ENCODE results near the gene NCOA7.

Gene NCOA7

DNA sequence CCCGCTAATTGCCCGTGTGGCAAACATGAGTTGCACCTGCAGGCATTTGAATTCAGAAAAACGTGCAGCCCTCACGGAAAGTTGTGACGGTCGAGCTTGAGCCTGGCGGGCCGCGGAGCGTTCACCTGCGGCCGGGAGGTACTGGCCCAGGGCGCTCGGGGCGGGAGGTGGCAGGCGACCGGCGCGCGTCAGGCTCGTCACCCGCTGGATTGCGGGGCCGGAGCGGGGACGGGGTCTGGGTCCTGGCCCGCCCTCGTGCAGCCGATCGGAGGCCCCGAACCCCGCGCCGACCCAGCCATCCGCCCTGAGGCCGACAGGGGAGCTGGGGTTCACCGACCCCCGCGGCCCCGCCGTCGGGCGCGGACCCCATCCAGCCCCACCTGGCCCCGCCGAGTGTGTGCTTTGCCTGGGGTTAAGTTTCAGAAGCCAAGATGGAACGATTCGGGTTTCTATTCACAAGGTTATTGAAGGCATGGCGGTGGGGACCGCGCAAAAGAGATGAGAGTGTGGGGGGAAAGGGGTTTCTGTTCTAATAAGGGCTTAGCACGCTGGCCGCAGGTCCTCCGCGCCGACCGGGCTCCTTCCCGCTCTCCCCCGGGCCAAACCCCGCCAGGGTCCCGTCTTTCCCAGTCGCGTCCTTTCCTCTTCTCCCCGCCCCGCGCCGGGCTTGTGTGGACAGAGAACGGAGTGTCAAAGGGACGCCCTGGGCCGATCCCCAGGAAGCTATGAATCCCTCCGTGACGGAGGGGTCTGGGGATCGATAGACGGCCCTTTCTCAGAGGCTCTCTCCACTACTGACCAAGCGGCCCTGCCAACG is 43.0 kb upstream of the NCOA7 start:
- H3K4me1 ChIP-seq (ENCODE audit: insufficient read depth, low read length) = peaks cover 61% of the 10 kb centered on the region
- under 1% methylated on average over 76 of the region's 76 CpGs for WGBS
- no peaks in the 10 kb centered on the region for H3K36me3 ChIP-seq (ENCODE audit: insufficient read depth, low read length)
- H3K4me3 ChIP-seq (ENCODE audit: low read length) = peak overlapping the region; percentile 82
- H3K9ac ChIP-seq (ENCODE audit: low read depth, low read length) = peak overlapping the region; percentile 40
- no peak overlapping the region for H3K27ac ChIP-seq (ENCODE audit: low read depth, low read length)
- no peaks in the 10 kb centered on the region for H3K9me3 ChIP-seq (ENCODE audit: insufficient read depth, low read depth, low read length)
- H3K27me3 ChIP-seq (ENCODE audit: insufficient read depth, low read length) = peaks cover 76% of the 10 kb centered on the region

DNA sequence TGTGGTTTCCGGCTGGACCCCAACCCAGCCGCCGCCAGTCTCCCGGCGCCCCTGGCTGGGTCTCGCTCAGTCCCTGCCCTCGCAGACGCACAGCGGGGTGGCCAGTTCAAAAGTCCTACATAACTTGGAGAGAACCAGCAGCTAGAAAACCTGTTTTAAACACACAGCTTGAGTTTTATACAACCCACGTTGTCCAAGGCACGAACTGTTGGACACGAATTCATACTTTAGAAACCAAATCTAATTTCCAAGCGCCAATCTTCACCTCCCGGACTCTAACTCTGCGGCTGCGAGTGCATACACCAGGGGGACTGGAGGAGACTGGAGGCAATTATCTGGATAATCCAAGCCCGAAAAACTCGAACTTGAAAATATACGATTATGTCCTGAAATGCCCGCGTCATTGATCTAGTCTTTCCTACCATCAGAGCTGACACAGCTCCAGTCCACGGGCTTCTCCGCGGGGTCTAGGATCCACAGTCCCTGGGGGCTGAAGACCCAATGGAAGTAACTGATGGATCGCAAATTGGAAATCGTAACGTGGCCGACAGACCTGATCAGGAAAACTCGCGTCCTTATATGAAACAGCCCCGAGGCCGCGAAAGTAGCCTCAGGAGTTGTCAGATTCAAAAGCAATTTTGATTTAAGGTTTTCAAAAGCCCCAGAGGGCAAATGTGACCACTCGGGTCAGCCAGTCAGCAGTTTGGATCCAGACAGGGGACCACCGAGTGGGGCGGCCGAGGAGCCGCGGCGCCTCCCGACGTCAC is 42.2 kb upstream of the NCOA7 start:
- Histone ChIP-seq H3K4me3 (ENCODE audit: low read length) (peak overlapping the region; percentile 82), H3K27me3 (ENCODE audit: insufficient read depth, low read length) (peaks cover 76% of the 10 kb centered on the region), H3K9me3 (ENCODE audit: insufficient read depth, low read depth, low read length) (no peaks in the 10 kb centered on the region), H3K27ac (ENCODE audit: low read depth, low read length) (no peak overlapping the region; the same call in 1 of the 2 replicates), H3K9ac (ENCODE audit: low read depth, low read length) (peak overlapping the region; percentile 40), H3K36me3 (ENCODE audit: insufficient read depth, low read length) (no peaks in the 10 kb centered on the region), H3K4me1 (ENCODE audit: insufficient read depth, low read length) (peaks cover 63% of the 10 kb centered on the region)
- under 1% methylated on average over 42 of the region's 42 CpGs for WGBS

DNA sequence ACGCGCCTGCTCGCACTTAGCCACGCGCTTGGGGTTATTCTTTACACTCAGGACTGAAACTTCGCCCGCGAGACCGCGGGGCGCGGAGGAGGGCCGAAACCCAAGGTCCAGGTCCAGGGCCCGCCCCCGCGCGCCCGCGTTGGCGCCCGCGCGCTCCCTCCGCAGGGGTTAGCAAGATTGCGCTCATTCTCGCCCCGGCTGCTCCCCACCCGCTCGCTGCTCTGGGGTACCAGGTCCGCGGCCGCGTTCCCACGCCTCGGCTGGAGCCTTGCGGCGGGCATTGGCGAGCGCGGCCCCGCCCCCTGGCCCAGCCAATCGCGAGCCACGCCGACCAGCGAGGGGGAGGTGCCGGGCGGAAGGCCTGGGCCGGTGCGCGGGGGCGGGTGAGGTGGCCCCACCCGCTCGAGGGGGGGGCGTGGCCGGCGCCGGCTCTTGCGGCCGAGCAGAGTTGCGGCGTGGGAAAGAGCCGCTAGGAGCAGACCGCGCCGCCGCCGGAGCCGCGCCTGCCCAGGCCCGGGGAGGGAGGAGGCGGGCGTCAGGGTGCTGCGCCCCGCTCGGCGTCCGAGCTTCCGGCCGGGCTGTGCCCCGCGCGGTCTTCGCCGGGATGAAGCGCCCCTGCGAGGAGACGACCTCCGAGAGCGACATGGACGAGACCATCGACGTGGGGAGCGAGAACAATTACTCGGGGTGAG is 41.4 kb upstream of the NCOA7 start, which contains the start of gene HEY2:
Gene HEY2 (plus strand): TSS at position 460 of the 692 bp plus-strand sequence. CDS start 145 bp downstream, at position 605.
- H3K4me1 ChIP-seq (ENCODE audit: insufficient read depth, low read length) = peaks cover 63% of the 10 kb centered on the region
- peak within 1 kb of the TSS; percentile 43 for H3K9ac ChIP-seq (ENCODE audit: low read depth, low read length)
- peaks cover 2% of the 10 kb centered on the region; the same call in 1 of the 2 replicates for H3K36me3 ChIP-seq (ENCODE audit: insufficient read depth, low read length)
- no peak within 1 kb of the TSS; the same call in 1 of the 2 replicates for H3K27ac ChIP-seq (ENCODE audit: low read depth, low read length)
- no peaks in the 10 kb centered on the region for H3K9me3 ChIP-seq (ENCODE audit: insufficient read depth, low read depth, low read length)
- peaks cover 73% of the 10 kb centered on the region for H3K27me3 ChIP-seq (ENCODE audit: insufficient read depth, low read length)
- WGBS = under 1% methylated on average over 95 of the region's 95 CpGs
- H3K4me3 ChIP-seq (ENCODE audit: low read length) = peak within 1 kb of the TSS; percentile 82

DNA sequence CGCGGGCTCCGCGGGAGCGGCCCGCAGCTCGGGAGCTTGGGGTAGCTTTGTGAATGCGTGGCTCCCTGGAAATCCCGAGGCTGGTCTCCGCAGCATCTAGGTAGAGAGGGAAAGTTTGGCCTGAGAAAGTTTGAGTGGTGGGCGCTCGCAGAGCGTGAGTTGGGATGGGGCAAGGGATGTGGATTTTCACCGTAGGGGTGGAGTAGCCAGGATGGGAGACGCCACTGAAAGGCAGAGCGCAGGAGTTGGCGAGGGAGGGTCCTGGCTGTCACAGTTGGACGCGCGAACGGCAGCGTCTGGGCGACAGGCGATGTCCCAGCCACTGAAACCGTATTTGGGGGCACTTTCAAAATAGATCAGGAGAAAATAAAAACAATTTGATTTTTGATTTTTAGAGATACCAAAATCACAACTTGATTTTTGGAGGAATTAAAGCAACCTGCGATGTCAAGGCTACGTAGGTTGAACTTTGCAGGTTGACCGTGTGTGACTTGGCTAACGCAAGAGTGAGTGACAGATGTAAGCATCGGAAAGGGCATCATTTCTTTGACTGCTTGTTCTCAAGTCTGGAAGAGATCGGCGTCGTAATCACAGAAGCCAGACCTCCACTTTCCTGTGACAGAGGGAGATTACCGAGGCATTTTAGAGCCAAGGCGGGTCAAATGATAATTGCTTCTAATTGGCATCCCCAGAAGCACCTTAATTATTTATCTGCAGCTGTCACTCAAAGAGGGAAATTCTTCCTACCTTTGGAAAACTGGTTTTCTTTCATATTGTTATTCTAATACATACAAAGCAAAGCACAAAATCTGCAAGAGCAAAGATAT is 40.7 kb upstream of the NCOA7 start:
- Histone ChIP-seq H3K4me3 (ENCODE audit: low read length) (peak overlapping the region; percentile 82), H3K4me1 (ENCODE audit: insufficient read depth, low read length) (peaks cover 63% of the 10 kb centered on the region), H3K9me3 (ENCODE audit: insufficient read depth, low read depth, low read length) (no peaks in the 10 kb centered on the region), H3K9ac (ENCODE audit: low read depth, low read length) (peak overlapping the region; percentile 43), H3K27me3 (ENCODE audit: insufficient read depth, low read length) (peaks cover 66% of the 10 kb centered on the region), H3K36me3 (ENCODE audit: insufficient read depth, low read length) (peaks cover 9% of the 10 kb centered on the region; the same call in 1 of the 2 replicates), H3K27ac (ENCODE audit: low read depth, low read length) (no peak overlapping the region; the same call in 1 of the 2 replicates)
- WGBS = under 1% methylated on average over 35 of the region's 35 CpGs

DNA sequence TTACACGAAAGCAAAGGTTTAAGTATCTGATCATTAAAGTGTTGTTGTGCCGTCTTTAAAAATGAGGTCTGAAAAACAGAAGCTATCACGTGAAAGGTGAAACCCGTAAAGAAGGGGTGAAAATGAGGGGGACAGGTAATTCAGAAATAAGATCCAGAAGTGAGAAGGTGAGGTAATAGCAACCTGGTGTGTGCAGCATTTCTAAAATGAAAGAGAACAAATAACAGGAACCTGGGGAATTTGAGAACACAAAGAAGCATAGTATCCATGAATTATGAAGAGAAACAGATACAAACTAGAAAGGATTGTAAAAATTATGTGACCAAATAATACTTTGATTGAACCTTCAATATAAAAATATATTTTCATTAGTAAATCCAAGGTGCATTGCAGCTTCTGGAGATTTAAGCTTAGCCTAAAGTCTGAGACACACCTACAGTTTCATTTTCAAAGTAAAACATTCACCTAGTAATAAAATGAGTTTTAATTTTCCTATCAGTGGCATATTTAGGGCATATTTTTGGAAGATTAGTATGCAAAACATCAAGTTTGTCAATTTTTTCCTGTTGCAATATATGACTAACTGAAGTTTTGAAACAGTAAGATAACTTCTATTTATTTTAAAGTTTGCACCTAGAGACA is 39.9 kb upstream of the NCOA7 start:
- peaks cover 17% of the 10 kb centered on the region; the same call in 1 of the 2 replicates for H3K36me3 ChIP-seq (ENCODE audit: insufficient read depth, low read length)
- H3K9me3 ChIP-seq (ENCODE audit: insufficient read depth, low read depth, low read length) = no peaks in the 10 kb centered on the region
- peak overlapping the region; percentile 82 for H3K4me3 ChIP-seq (ENCODE audit: low read length)
- H3K4me1 ChIP-seq (ENCODE audit: insufficient read depth, low read length) = peaks cover 60% of the 10 kb centered on the region
- no peak overlapping the region for H3K9ac ChIP-seq (ENCODE audit: low read depth, low read length)
- 6% methylated on average over 4 of the region's 4 CpGs for WGBS
- peaks cover 59% of the 10 kb centered on the region for H3K27me3 ChIP-seq (ENCODE audit: insufficient read depth, low read length)
- peak overlapping the region; percentile 59; the same call in 1 of the 2 replicates for H3K27ac ChIP-seq (ENCODE audit: low read depth, low read length)

DNA sequence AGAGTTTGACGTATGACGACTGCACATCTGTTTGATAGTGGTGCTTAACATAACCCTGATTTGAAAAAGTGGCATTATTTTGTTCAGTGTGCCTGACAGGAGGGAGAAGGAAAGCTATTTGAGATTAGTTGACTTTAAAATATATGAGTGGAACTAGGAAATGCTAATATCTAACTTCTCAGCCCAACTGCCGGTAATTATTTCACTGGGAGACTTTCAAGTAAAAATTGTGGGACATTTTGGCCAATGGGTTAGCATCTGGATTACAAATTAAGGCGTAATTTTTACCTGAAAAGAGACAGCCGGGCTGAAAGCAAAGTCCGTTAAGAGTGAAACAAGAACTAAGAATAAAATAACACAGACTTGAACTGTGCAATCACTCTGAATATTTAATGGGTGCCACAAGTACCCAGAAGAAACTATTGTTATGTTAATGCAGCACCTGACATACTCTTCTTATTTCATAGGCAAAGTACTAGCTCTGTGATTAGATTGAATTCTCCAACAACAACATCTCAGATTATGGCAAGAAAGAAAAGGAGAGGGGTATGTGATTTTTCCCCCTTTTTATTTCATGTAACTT is 39.3 kb upstream of the NCOA7 start:
- H3K27me3 ChIP-seq (ENCODE audit: insufficient read depth, low read length) = peaks cover 52% of the 10 kb centered on the region
- H3K4me3 ChIP-seq (ENCODE audit: low read length) = peak overlapping the region; percentile 82
- H3K36me3 ChIP-seq (ENCODE audit: insufficient read depth, low read length) = peaks cover 20% of the 10 kb centered on the region; the same call in 1 of the 2 replicates
- H3K9ac ChIP-seq (ENCODE audit: low read depth, low read length) = no peak overlapping the region
- H3K27ac ChIP-seq (ENCODE audit: low read depth, low read length) = peak overlapping the region; percentile 59; the same call in 1 of the 2 replicates
- WGBS = 44% methylated on average over 6 of the region's 6 CpGs
- H3K9me3 ChIP-seq (ENCODE audit: insufficient read depth, low read depth, low read length) = no peaks in the 10 kb centered on the region
- peaks cover 54% of the 10 kb centered on the region for H3K4me1 ChIP-seq (ENCODE audit: insufficient read depth, low read length)

DNA sequence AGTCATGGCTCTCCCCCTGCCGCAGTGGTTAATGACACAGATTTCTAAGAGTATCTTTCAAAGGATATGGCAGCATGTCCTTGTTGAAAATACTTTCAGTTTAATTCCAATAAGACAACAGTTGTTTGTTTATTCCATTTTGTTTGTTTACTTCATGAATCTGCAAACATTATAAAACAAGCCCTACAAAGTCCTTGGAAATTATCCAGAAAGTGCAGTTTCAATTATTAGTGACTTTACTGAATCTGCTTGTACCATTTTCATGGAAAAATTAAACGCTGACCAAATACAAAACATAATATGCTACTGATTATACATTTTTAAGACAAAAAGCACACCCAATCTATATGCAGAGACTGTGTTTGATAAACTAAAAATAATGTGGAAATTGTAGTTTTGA is 38.0 kb upstream of the NCOA7 start:
- peaks cover 39% of the 10 kb centered on the region for H3K27me3 ChIP-seq (ENCODE audit: insufficient read depth, low read length)
- no peaks in the 10 kb centered on the region for H3K9me3 ChIP-seq (ENCODE audit: insufficient read depth, low read depth, low read length)
- peaks cover 33% of the 10 kb centered on the region; the same call in 1 of the 2 replicates for H3K36me3 ChIP-seq (ENCODE audit: insufficient read depth, low read length)
- no peak overlapping the region for H3K27ac ChIP-seq (ENCODE audit: low read depth, low read length)
- H3K4me3 ChIP-seq (ENCODE audit: low read length) = no peak overlapping the region
- WGBS = 90% methylated on average over 2 of the region's 2 CpGs
- no peak overlapping the region for H3K9ac ChIP-seq (ENCODE audit: low read depth, low read length)
- H3K4me1 ChIP-seq (ENCODE audit: insufficient read depth, low read length) = peaks cover 49% of the 10 kb centered on the region

DNA sequence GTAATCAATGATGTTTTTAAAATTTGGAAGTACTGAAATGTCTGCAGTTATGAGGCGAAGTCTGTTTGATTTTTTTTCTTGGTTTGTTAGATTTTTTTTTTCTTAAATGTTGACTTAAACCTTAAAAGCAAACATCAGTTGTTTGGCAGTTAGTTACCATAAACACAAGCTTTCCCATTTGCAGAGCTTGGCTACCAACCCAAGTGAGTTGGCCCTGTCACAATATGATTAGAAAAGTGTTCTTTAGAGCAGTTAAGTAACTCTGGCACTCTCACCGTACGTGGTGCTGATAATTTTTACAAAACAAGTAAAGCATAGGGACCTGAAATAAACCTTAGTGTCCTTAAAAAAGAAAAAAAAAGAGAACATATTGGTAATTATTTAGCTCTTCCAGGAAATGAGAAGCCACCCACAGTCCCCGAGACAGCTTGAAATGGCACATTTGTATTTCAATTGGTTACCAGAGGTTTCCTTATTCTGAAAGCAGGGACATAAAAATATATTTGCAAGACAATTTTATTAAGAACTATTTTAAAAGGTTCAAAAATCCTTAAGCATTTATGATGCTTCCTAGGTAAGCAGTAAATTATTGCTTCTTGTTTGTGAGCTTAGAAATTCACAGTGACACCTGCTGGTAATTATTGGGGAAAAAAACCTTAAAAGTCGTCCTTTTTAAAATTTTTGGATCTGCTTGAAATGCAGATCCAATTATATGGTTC is 37.4 kb upstream of the NCOA7 start:
- Histone ChIP-seq H3K27me3 (ENCODE audit: insufficient read depth, low read length) (peaks cover 33% of the 10 kb centered on the region), H3K4me1 (ENCODE audit: insufficient read depth, low read length) (peaks cover 49% of the 10 kb centered on the region), H3K36me3 (ENCODE audit: insufficient read depth, low read length) (peaks cover 39% of the 10 kb centered on the region; the same call in 1 of the 2 replicates), H3K27ac (ENCODE audit: low read depth, low read length) (no peak overlapping the region; the same call in 1 of the 2 replicates), H3K9me3 (ENCODE audit: insufficient read depth, low read depth, low read length) (no peaks in the 10 kb centered on the region), H3K9ac (ENCODE audit: low read depth, low read length) (no peak overlapping the region), H3K4me3 (ENCODE audit: low read length) (no peak overlapping the region)
- WGBS = 28% methylated on average over 5 of the region's 5 CpGs

DNA sequence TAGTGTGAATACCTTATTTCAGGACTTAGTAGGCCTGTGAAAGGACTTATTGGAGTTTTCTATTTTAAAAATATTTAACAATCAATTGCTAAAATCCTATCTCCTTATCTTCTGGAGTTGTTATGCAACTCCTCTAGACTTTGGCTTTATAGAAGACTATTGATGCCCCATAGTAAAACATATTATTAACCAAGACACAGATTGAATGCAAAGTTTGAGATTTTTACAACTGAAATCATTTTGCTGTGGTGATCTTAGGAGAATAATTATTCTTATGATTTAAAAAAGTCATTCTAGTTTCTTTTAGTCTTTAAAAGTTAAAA is 36.9 kb upstream of the NCOA7 start:
- Histone ChIP-seq H3K9me3 (ENCODE audit: insufficient read depth, low read depth, low read length) (no peaks in the 10 kb centered on the region), H3K4me3 (ENCODE audit: low read length) (no peak overlapping the region), H3K27me3 (ENCODE audit: insufficient read depth, low read length) (peaks cover 28% of the 10 kb centered on the region), H3K27ac (ENCODE audit: low read depth, low read length) (no peak overlapping the region), H3K4me1 (ENCODE audit: insufficient read depth, low read length) (peaks cover 49% of the 10 kb centered on the region), H3K36me3 (ENCODE audit: insufficient read depth, low read length) (peaks cover 43% of the 10 kb centered on the region; the same call in 1 of the 2 replicates), H3K9ac (ENCODE audit: low read depth, low read length) (no peak overlapping the region)

Data from HUES64 (cell line).